MG63 (cell line): ENCODE measurements around the gene CXXC5. TPM values are rescaled to one million over a fixed set of nuclear protein-coding genes. Genes with fewer than 3 reads are reported as not detected.

Source experiments
- DNase-seq: peaks from one replicate; pipeline ENCODE4 v3.0.0-alpha.2; 2020
- H3K27me3 ChIP-seq: fragments of 250-450 bp; sonication (Bioruptor Pico); 2 replicates; pipeline ENCODE4 v1.5.1; 2020; ENCODE audit warnings: mild to moderate bottlenecking, moderate library complexity
- H3K36me3 ChIP-seq: fragments of 250-450 bp; sonication (Bioruptor Pico); 2 replicates; pipeline ENCODE4 v1.5.1; 2020; ENCODE audit warnings: mild to moderate bottlenecking, moderate library complexity
- H3K4me3 ChIP-seq: fragments of 250-450 bp; sonication (Bioruptor Pico); 2 replicates; pipeline ENCODE4 v1.5.1; 2020; ENCODE audit warnings: mild to moderate bottlenecking, moderate library complexity
- H3K9me3 ChIP-seq: fragments of 250-450 bp; sonication (Bioruptor Pico); 2 replicates; pipeline ENCODE4 v1.5.1; 2020; ENCODE audit warnings: mild to moderate bottlenecking, moderate library complexity
- total RNA-seq: library from RNA; depleted of rRNA; stranded (reverse); fragments of >200 nt; shearing (Covaris generic); gene quantifications from 2 replicates; pipeline ENCODE4 v1.2.3, GENCODE V29; 2014; ENCODE audit warnings: low replicate concordance

The CXXC5 gene
- total RNA-seq, 1 experiment from 2014 or later, result 193 TPM

DNA sequence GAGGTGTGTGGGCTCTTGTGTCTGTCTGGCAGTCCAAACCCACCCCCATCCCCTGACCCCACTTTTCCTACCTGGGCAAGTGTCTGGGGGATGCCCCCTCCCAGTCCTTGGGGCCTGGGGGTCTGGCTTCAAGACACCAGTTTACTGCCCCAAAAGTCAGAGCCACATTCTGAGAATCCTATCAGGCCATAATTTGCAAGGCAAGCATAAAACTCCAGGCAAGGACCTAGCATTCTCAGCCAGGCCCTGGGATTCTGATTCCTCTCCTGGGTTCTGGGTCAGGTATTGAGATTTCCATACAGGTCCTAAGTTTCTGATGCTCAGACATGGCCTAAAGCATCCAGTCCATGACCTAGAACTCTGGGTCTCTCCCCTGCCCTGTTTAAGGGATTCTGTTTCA is 33.3 kb downstream of the CXXC5 start:
- H3K27me3 ChIP-seq, result no peaks in the 10 kb centered on the region
- DNase-seq, result no peak
- H3K4me3 ChIP-seq, result no peak overlapping the region
- peaks cover 86% of the 10 kb centered on the region for H3K36me3 ChIP-seq
- no peaks in the 10 kb centered on the region for H3K9me3 ChIP-seq

DNA sequence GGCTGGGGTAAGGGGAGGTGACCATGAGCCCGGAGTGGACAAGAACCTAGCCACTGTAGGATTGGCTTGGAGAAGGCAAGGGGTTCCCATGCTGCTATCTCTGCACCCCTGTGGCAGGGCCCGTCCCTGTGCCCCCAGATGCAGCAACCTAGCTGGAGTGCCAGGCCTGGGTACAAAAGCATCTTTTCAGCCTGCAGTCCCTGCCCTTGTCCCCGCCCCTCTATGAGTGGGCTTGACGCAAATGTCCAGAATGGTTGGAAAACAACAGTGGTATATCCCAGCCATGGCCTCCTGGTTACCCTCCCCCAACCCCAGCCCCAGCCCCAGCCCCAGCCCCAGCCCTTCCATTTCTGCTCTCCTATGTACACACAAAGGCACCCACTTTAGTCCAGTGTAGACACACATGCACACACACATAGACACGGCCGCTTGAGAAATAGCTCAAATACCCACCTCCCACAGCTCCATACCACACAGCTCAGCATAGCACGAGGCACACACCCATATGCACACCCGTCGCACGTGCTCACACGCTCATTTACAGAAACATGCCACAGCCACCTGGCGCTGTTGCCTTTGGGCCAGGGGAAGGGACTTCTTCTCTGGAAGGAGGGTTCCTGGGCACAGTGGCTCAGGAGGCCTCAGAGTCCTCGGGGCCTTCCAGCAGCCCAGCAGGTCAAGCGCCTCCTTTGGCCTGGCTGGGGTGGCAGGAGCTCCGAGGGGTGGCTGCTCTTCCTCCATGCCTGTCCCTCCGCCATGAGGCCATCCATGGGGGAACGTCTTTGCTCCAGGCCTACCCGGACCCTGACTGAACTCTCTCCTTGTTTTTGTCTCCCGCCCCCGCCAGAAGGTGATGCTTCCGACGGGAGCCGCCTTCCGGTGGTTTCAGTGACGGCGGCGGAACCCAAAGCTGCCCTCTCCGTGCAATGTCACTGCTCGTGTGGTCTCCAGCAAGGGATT is 34.1 kb downstream of the CXXC5 start:
- H3K27me3 ChIP-seq, result no peaks in the 10 kb centered on the region
- H3K36me3 ChIP-seq, result peaks cover 89% of the 10 kb centered on the region
- no peak for DNase-seq
- no peaks in the 10 kb centered on the region for H3K9me3 ChIP-seq
- H3K4me3 ChIP-seq, result no peak overlapping the region

DNA sequence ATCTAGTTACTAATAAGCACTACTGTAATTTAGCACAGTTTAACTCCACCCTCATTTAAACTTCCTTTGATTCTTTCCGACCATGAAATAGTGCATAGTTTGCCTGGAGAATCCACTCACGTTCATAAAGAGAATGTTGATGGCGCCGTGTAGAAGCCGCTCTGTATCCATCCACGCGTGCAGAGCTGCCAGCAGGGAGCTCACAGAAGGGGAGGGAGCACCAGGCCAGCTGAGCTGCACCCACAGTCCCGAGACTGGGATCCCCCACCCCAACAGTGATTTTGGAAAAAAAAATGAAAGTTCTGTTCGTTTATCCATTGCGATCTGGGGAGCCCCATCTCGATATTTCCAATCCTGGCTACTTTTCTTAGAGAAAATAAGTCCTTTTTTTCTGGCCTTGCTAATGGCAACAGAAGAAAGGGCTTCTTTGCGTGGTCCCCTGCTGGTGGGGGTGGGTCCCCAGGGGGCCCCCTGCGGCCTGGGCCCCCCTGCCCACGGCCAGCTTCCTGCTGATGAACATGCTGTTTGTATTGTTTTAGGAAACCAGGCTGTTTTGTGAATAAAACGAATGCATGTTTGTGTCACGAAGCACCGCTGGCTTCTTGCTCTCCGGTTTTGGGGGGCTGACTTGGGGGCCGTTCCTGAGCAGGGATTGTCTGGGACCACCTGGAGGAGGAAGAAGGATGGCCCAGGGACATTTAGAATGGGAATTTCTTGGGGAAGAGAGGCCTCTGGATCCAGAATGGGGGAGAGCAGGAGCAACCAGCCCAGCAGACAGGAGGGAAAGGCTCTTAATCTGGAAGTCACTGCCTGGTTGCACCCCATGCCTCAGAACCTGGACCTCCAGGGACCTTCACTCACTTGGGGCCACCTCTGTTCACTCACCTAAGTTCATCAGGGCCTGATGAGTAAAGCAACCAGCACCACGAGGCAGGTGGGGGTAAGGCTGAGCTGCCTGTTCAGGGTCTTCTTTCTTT is 35.4 kb downstream of the CXXC5 start:
- no peaks in the 10 kb centered on the region for H3K27me3 ChIP-seq
- peaks cover 89% of the 10 kb centered on the region for H3K36me3 ChIP-seq
- no peak overlapping the region for H3K4me3 ChIP-seq
- DNase-seq, result no peak
- no peaks in the 10 kb centered on the region for H3K9me3 ChIP-seq

DNA sequence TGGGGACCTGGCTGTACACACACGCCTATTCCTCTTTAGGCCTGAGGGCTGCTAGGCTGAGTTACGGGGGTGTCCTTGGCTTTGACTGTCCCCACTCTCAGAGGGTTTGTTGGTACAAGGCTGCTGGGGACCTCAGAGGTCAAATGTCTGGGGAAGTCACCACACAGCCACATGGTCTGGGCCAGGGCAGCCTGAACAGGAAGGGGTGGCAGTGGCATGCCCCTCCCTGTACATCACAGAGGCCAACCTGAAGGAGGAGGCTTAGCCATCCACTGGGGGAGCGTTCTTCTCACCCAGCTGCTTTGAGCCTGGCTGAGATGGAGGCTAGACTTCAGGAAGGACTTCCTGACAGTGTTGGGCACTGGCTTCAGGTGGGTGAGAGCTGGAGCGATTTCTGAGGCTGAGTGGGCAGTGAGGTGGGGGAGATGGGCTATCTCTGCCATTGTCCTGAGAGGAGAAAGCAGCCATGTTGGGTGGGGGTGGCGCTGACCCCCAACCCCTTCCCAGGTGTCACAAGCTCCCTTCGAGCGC is 36.3 kb downstream of the CXXC5 start:
- Histone ChIP-seq H3K9me3 (no peaks in the 10 kb centered on the region), H3K36me3 (peaks cover 91% of the 10 kb centered on the region), H3K4me3 (no peak overlapping the region), H3K27me3 (no peaks in the 10 kb centered on the region)
- DNase-seq, result no peak

DNA sequence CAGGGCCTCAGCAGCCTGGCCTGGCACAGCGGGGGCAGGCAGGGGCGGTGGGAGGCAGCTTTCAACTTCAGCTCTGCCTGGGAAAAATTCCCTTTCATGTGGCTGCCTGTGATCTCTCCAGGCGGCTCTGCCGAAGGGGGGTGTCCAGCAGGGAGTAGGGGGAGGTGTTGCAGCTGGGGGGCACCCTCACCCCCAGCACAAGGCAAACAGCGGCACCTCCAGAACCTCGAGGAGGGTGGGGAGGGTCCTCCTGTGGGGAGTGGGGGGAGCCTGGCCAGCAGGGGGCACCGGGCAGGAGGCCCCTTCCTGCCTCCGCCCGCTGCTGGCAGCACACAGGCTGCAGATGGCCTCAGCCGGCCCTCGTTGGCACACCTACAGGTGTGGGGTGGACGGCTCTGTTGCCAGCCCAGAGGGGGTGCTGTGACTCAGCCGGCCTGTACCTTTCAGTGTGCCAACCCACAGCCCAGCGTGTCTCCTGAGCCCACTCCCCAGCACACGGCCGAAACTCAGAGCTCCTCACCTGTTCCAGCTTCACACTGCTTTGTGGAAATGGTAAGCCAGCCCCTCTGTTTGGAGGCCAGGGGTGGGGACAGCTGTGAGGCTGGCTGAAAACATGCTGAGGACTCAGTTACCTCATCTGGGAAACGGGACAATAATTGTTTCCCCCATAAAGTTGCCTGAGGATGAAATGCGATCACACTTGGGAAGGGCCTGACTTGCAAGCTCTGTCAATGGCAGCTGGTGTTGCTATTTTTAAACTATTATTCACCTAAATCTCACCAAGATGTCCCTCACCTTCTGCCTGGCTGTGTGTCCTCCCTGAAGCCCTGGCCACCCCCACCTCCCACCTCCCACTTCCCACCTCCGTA is 37.0 kb downstream of the CXXC5 start:
- H3K27me3 ChIP-seq, result no peaks in the 10 kb centered on the region
- H3K4me3 ChIP-seq, result no peak overlapping the region
- peaks cover 87% of the 10 kb centered on the region for H3K36me3 ChIP-seq
- H3K9me3 ChIP-seq, result no peaks in the 10 kb centered on the region
- DNase-seq, result peak; percentile 79

DNA sequence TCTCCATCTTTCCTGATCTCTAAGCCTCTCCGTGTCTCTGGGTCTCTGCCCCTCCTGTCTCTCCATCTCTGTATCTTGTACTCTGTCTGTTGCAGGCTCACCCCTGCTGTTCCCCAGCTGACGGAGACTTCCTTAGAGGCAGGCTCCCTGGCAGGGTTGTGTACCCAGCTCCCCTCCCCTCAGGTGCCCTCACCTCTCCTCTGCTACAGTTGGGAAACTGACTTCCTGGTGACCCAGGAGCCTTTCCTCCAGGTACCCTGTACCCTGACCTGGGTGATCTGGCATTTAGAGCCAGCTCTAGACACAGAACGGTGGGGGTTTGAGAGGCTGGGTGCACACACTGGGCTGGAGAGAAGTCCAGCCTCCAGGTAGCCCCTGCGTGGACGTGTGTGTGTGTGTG is 37.7 kb downstream of the CXXC5 start:
- DNase-seq, result no peak
- no peaks in the 10 kb centered on the region for H3K9me3 ChIP-seq
- no peak overlapping the region for H3K4me3 ChIP-seq
- peaks cover 79% of the 10 kb centered on the region for H3K36me3 ChIP-seq
- H3K27me3 ChIP-seq, result no peaks in the 10 kb centered on the region

DNA sequence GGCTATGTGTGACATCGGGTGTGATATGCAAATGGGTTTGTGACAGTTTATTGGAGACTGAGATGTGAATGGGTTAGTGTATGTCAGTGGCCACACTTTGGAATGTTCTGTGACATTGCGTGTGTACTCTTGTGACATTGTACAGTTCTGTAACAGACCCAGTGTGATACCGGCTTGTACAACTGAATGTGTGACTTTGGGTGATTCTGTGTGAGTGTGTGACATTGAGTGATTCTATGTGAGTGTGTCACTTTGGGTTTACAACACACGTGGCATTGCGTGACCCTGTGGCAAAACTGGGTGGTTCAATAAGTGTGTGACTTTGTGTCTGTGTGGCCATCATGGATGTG is 38.2 kb downstream of the CXXC5 start:
- DNase-seq, result no peak
- no peaks in the 10 kb centered on the region for H3K9me3 ChIP-seq
- H3K36me3 ChIP-seq, result peaks cover 76% of the 10 kb centered on the region
- no peaks in the 10 kb centered on the region for H3K27me3 ChIP-seq
- H3K4me3 ChIP-seq, result no peak overlapping the region

DNA sequence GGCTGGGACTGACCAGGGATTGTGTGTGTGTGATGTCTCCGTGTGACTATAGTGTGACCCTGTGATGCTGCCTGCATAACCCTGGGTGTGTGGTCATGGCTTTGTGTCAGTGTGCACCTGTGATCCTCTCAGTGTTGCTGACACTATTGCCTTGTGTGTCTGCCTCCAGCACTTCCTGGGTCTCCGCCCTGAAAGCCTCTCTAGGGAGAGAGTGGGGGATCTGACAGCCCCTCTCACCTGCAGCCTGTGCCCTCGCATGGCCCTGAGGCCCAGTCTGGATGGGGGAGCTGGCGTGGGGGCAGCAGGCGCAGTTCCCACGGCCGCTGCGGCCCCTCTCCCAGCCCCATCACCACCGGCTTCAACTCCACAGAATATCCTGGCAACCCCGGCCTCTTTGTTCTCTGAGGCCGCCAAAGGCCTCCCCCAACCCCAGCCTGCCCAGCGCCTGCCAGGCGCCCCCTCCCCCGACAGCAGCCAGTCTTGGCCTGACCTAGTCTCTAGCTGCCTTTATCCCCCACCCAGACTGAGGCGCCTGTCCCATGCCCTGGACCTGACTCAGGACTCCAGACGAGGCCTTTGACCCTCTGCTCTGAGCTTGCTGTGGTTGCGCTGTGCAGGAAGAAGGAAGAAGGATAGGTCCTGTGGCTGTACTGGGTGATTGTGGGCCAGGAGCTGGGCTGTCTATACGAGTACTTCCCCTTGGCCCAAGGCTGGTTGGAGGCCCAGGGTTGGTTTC is 38.7 kb downstream of the CXXC5 start:
- Histone ChIP-seq H3K4me3 (no peak overlapping the region), H3K9me3 (no peaks in the 10 kb centered on the region), H3K27me3 (no peaks in the 10 kb centered on the region), H3K36me3 (peaks cover 71% of the 10 kb centered on the region)
- no peak for DNase-seq

DNA sequence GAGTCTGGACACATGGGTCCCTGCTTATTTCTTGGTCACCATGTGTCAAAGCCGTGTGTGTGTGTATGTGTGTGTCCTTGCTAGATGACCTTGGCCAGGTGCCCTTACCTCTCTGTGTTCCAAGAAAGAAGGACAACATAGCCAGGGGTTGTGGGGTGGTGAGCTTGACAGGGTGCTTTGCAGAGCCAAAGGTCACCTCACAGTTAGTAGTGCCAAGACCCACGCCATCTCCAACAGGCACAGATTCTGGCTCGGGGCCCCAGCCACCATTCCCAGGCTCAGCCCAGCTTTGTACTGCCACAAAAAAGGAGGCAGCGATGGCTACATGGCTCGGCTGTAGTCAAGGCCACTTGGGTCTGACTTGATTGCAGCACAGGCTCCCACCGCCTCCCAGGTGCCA is 39.5 kb downstream of the CXXC5 start:
- Histone ChIP-seq H3K36me3 (peaks cover 65% of the 10 kb centered on the region), H3K9me3 (no peaks in the 10 kb centered on the region), H3K27me3 (no peaks in the 10 kb centered on the region), H3K4me3 (no peak overlapping the region)
- DNase-seq, result no peak

DNA sequence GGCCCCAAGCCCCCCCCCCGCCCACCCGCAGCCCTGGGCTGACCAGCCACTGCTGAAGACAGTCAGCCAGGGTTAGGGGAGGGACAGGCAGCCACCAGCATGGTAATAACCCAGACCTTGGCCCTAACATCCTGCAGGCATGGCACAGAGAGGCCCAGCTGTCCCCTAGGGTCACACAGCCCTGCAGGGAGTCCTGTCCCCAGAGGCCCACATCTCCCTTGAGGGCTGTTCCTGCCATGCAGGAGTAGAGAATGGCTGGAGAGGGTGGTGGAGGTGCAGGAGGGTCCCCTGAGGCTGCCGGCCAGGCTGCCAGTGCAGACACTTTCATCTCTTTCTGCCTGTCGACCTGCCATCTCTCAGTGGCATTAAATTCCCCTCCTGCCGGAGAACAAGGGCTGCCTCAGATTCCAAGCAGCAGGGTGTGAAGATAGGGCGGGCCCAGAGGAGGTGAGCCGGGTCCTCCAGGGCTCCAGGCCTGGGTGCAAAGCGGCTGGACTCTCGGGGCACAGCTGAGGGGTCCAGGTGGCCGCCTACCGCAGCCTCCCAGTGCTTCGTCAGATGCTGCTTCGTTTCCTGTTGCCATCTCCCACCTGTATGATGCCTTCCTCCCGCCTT is 40.0 kb downstream of the CXXC5 start:
- peaks cover 60% of the 10 kb centered on the region for H3K36me3 ChIP-seq
- no peaks in the 10 kb centered on the region for H3K27me3 ChIP-seq
- H3K4me3 ChIP-seq, result no peak overlapping the region
- no peaks in the 10 kb centered on the region for H3K9me3 ChIP-seq
- DNase-seq, result no peak

DNA sequence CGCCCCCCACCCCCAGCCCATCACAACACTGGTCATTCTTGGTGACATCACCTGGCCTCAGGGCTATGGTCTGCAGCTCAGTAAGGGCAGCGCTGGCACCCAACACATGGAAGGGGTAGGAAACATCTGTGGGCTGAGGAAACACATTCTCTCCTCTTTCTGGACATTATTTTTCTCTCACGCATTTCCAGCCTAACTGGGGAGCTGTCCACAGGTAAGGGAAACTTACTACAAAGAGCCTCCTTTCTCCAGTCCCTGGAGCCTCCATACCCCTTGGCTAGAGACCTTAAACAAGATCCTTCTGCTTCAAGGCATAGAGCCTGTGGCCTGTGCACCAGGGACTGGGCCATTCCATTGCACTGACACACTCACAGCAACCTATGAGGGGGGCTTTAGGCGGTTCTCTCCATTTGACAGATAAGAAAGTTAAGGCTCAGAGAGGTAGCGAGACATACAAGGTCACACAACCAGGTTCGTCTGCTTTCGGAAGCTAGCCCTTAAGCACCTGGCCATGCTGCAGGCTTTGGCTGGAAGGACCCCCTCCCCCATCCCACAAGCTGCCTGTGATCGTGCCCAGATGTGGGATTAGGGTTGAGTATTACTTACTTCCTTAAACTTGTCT is 40.7 kb downstream of the CXXC5 start:
- H3K4me3 ChIP-seq, result no peak overlapping the region
- H3K9me3 ChIP-seq, result no peaks in the 10 kb centered on the region
- H3K27me3 ChIP-seq, result no peaks in the 10 kb centered on the region
- no peak for DNase-seq
- H3K36me3 ChIP-seq, result peaks cover 53% of the 10 kb centered on the region

DNA sequence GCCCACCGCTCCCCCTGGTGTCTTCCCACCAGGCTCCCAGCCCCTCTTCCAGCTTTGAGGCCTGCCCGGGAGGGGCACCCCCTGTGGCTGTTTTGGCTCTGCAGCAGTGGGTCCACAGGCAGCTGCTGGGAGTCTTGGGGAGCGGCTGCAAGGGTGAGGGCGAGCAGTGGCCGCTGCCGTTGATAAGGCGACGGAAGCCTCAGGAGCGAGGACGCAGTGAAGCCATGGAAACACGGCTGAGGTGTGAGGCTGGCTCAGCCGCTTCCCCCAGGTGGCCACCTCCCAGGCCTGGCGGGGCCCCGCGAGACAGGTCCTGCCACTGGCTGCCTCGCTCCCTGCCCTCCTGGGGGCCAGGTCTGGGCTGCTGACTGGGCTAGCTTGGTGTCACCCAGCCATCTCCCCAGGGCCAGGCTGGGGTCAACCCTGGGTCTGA is 41.5 kb downstream of the CXXC5 start:
- Histone ChIP-seq H3K27me3 (no peaks in the 10 kb centered on the region), H3K4me3 (no peak overlapping the region), H3K9me3 (no peaks in the 10 kb centered on the region), H3K36me3 (peaks cover 46% of the 10 kb centered on the region)
- no peak for DNase-seq

DNA sequence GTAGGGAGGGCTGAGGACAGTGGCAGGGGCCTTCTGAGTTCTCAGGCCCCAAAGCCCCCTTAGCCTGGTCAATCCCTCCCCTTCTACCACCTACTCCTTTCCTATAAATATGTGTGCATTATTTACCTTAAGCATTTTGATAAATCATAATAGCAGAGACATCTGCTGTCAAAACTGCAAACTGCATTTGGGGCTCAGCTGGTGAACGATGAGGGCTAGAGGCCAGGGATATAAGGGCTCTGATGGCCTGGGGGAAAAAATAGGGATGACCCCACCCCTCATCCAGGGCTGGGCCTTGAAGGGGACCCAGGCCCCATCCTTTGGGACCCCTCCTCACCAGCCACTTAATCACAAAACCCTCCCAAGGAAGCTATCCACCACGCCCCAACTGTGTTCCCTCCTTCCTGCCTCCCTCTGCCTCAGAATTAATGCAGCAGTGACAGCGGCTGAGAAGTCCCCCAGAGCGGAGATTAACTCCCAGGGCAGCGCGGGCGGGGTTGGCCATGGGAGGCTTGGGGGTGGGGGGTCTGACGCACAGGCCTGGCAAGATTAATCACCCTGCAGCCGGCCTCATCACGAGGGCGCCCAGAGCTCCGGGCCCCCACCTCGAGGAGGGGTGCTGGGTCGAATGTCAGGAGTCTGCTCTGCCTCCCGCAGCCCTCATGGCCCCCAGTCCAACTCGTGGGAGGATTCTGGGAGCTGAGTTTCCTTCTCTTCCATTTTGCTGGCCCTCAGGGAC is 42.1 kb downstream of the CXXC5 start:
- Histone ChIP-seq H3K4me3 (no peak overlapping the region), H3K9me3 (no peaks in the 10 kb centered on the region), H3K36me3 (peaks cover 40% of the 10 kb centered on the region), H3K27me3 (no peaks in the 10 kb centered on the region)
- no peak for DNase-seq

DNA sequence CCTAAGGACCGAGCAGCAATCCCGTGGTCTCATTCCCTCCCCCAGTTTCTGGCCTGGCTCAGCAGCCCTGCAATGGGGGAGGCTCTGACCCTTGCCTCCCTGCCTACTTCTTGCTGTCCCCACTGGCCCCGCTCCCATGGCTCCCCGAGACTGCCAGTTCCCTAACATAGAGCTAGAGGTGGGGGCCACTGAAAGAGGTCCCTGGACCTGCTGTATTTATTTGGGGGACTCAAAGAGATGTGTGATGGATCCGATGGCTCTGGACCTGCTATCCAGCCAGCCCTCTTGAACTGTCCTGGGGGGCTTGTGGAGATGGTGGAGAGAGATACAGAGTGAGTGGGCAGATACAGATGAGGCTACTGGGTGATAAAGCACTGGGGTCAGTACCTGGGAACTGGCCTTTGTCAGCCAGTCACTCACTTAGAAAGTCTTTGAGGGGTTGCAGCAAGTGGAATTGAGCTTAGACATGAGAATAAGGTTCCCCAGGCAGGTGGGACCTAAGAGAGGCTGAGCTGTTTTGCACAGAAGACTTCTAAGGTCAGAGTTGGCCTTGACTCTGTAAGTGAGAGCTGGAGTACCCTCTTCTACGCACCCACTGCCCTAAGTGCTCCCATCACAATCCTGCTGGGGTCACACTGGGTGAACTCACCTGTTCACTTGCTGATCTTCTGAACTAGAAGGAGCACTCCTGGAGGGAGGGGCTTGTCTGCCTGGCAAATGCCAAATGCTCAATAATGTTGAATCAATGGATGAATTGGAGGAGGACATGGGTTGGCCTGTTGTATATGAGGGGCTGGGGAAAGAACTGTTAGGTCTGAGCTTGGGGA is 42.9 kb downstream of the CXXC5 start:
- Histone ChIP-seq H3K36me3 (peaks cover 32% of the 10 kb centered on the region), H3K9me3 (no peaks in the 10 kb centered on the region), H3K4me3 (no peak overlapping the region), H3K27me3 (no peaks in the 10 kb centered on the region)
- no peak for DNase-seq
